K562 (cell line): Measurements from ENCODE around the gene CCDC117. TPM values are rescaled to one million over a fixed set of nuclear protein-coding genes. Genes with fewer than 3 reads are reported as not detected.

ENCODE experiments used
- ASH1L ChIP-seq: fragments of 450-650 bp; IDR thresholded peaks from 2 replicates; pipeline ENCODE4 v1.6.1; 2018; ENCODE audit warnings: borderline replicate concordance, mild to moderate bottlenecking, low read depth; ENCODE audit not compliant: partially characterized antibody
- GTF3C2 ChIP-seq: IDR thresholded peaks from 3 replicates; pipeline ENCODE4 v1.6.1; 2011; ENCODE audit warnings: borderline replicate concordance, mild to moderate bottlenecking, moderate library complexity; ENCODE audit not compliant: insufficient read length; ENCODE audit errors: extremely low read depth
- PRDM10 ChIP-seq: fragments of 450-650 bp; IDR thresholded peaks from 2 replicates; pipeline ENCODE4 v1.6.1; 2018; ENCODE audit not compliant: partially characterized antibody
- RBM39 ChIP-seq: fragments of 200-400 bp; formaldehyde crosslinking; optimal IDR thresholded peaks from 2 replicates; pipeline ENCODE3; 2018; ENCODE audit warnings: low read depth, low read length
- SMC3 ChIP-seq: conservative IDR thresholded peaks from 2 replicates; pipeline ENCODE4 v1.6.1; 2011; ENCODE audit warnings: low read depth, low read length, improper control_type of control experiment; ENCODE audit not compliant: insufficient read depth
- SPI1 ChIP-seq: IDR thresholded peaks from 2 replicates; pipeline ENCODE4 v1.6.1; 2011; ENCODE audit warnings: low read depth, low read length, control low read depth, borderline replicate concordance
- ZC3H8 ChIP-seq: fragments of 450-650 bp; IDR thresholded peaks from 2 replicates; pipeline ENCODE4 v1.6.1; 2017
- ZNF197 ChIP-seq: fragments of 200-800 bp; sonication (Bioruptor generic); IDR thresholded peaks from 2 replicates; pipeline ENCODE4 v1.6.1; 2016; ENCODE audit warnings: low read depth, missing genetic modification characterization, missing compliant biosample characterization
- ZNF3 ChIP-seq: fragments of 250-450 bp; sonication (Bioruptor Pico); IDR thresholded peaks from 2 replicates; pipeline ENCODE4 v1.5.0; 2021; ENCODE audit warnings: mild to moderate bottlenecking, moderate library complexity
- ZNF324 ChIP-seq: fragments of 250-450 bp; sonication (Bioruptor Pico); IDR thresholded peaks from 2 replicates; pipeline ENCODE4 v1.4.0; 2020; ENCODE audit warnings: mild to moderate bottlenecking
- ZNF347 ChIP-seq: fragments of 450-650 bp; formaldehyde crosslinking; IDR thresholded peaks from 2 replicates; pipeline ENCODE4 v1.4.0; 2020; ENCODE audit warnings: low read depth, mild to moderate bottlenecking, moderate library complexity
- ZNF384 ChIP-seq: IDR thresholded peaks from 2 replicates; pipeline ENCODE4 v1.6.1; 2012; ENCODE audit warnings: low read depth, low read length, improper control_type of control experiment
- ZNF609 ChIP-seq: sonication (generic); formaldehyde crosslinking; IDR thresholded peaks from 2 replicates; pipeline ENCODE4 v1.8.1; 2023; ENCODE audit warnings: missing genetic modification reagents, mild to moderate bottlenecking, borderline replicate concordance
- polyA plus RNA-seq, 8 experiments: library from polyadenylated mRNA; depleted of rRNA in 4 of 8; stranded (reverse) in 5 of 8; unstranded in 3 of 8; fragments of >200 nt; fragmentation: Nextera tagmentation in 2 of 8; fragmentation: Illumina TruSeq in 1 of 8; extraction: Ambion mirVana in 2 of 8; extraction: Trizol in 1 of 8; gene quantifications; 2 replicates each; pipeline versions ENCODE4 v1.2.1 to v1.2.3, GENCODE V29; 2011 to 2014; ENCODE audit warnings: inconsistent platforms in 1 of 8, missing spikeins in 1 of 8
- total RNA-seq, 7 experiments: library from RNA; depleted of rRNA in 6 of 7; stranded (reverse); fragments of >200 nt in 6 of 7; fragmentation: Illumina TruSeq in 2 of 7; extraction: Trizol in 2 of 7; gene quantifications; 2 replicates each; pipeline versions ENCODE4 v1.2.1 to v1.2.3, GENCODE V29; 2011 to 2021; ENCODE audit warnings: low replicate concordance in 1 of 7

CCDC117 gene
- total and polyA plus RNA-seq, 9 of the 15 experiments (the other 6 are each of a cell fraction or from before 2014, with no cell fraction given): 5.7 to 23.3 (median 15.8) TPM

- TF ChIP-seq ASH1L (no peak), ZNF3 (CRISPR knock-in tag) (no peak), ZNF609 (CRISPR knock-in tag) (no peak), SMC3 (no peak), ZNF324 (CRISPR knock-in tag) (no peak), ZNF347 (CRISPR knock-in tag) (no peak), ZNF197 (no peak), PRDM10 (no peak), RBM39 (no peak), ZNF384 (no peak), GTF3C2 (no peak), SPI1 (no peak), ZC3H8 (no peak)
Measured at GRCh38 chr22:28798810-28799605, 26.5 kb downstream of the CCDC117 start (continued).
